GM18526 (cell line): Measurements from ENCODE around the gene ALDH5A1.

Experiments used
- POLR2A ChIP-seq: IDR thresholded peaks from 3 replicates; pipeline ENCODE4 v1.6.1; 2011; ENCODE audit not compliant: insufficient read length; ENCODE audit errors: extremely low read depth

Gene ALDH5A1

DNA sequence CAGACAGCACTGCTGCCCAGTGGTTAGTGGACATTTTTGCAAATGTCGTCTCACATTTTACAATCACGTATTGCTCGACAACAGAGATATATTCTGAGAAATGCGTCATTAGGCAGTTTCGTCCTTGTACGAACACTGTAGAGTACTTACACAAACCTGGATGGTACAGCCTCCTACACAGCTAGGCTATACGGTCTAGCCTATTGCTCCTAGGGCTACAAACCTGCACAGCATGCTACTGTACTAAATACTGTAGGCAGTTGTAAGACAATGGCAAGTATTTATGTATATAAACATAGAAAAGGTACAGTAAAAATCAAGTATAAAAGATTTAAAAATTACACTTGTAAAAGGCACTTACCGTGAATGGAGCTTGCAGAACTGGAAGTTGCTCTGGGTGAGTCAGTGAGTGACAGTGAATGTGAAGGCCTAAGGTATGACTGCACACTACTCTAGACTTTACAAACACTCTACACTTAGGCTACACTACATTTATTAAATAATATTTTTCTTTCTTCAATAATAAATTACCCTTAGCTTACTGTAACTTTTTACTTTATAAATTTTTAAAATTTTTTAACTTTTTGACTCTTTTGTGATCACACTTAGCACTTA, 43.1 kb downstream of the ALDH5A1 start:
- TF ChIP-seq POLR2A, result no peak

DNA sequence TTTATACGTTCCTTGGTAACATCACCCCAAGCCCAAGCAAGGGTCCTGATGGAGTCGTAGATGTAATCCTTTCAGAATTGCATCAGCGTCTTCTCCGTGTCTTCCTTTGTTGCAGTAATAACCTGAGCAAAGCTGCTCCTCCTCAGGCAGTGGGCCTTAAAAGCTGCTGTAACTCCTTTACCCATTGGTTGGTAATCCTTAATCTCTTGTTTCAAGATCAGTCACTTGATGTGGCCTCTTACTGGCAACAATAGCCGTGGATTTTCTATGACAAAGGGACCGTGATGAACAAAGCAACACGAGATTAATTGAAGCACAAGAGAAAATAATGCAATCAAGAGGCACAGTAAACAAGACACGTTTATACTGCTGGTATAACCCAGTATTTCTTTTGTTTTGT, 44.6 kb downstream of the ALDH5A1 start:
- no peak for TF ChIP-seq POLR2A

DNA sequence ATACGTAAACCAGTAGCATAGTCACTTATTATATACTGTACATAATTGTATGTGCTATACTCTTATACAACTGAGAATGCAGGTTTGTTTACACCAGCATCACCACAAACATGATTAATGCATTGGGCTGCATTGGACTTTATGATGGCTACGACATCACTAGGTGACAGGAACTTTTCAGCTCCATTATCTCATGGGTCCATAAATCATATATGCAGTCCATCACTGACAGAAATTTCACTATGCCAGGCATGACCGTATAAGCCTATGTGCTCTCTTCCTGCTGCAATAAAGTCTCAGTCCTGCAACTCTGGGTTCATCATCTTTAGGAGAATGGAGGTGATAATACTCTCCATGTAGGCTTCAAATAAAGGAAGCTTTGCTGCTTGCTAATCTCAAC, 45.4 kb downstream of the ALDH5A1 start:
- no peak for TF ChIP-seq POLR2A

DNA sequence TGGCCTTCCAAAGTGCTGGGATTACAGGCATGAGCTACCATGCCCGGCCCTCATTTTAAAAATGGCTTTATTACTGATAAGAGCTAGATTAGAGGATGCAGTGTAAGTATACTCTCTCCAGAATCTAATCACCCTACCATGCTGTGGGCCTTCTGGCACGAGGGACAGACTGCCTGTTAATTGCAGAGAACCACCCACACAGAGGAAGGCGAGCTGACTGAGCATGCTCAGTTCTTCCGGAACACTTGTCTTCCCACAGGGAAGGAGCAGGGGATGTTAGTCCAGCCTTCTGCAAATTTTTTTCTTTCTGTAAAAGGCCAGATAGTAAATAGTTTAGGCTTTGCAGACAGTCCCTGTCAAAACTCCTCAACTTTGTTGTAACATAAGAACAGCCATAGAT, 48.9 kb downstream of the ALDH5A1 start:
- no peak for TF ChIP-seq POLR2A

DNA sequence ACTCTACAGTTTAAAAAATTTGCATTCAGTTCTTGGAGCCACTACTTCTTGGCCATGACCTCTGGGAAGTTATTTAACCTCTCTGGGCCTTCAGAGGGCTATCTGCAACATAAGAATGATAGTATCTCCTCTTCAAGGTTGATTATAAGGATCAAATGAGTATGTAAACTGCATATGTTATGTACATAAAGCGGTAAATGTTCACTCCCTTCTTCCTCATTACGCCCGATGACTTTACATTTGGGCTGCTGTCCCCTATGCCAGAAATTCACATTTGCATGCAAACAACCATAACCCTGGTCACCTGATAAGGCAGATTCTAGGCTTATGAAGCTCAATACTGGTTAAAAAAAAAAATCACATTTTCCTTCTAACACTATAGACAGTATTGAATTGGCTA, 50.4 kb downstream of the ALDH5A1 start:
- no peak for TF ChIP-seq POLR2A

DNA sequence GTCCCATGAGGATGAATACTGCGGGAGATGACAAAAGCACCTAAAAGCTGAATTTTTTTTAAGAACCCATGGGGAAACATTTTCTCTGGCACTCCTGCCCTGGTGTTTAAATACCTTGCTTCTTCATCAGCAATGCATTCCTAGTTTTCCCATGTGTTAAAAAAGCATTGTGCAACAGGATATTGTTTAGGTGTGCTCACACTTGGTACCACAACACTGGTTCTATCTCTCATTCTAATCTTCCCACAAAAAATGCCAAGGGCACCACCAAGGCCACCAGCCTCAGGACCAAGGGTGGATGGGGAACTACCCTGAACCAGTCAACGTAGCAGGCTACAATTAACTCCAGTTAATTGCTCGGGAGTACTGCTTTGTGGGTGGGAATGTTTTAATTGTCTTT, 50.9 kb downstream of the ALDH5A1 start:
- TF ChIP-seq POLR2A, result no peak

DNA sequence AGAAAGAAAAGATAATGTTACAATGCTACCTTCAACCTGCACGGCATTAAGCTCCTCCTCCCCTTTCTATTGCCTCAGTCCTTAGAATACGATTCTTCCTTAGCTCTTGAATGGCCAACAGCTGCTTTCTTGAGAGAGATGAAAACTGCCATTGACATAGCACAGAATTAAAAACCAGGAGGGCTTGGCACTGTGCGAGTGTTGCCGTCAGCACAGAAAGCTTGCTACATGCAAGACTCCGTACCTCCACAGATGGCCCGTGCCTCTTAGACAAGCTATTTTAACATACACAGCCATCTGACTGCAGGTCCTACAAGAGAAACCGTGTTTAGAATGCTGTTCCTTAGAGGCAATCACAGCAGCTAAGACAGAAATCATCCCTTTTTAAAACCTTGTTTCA, 51.7 kb downstream of the ALDH5A1 start:
- TF ChIP-seq POLR2A, result no peak

DNA sequence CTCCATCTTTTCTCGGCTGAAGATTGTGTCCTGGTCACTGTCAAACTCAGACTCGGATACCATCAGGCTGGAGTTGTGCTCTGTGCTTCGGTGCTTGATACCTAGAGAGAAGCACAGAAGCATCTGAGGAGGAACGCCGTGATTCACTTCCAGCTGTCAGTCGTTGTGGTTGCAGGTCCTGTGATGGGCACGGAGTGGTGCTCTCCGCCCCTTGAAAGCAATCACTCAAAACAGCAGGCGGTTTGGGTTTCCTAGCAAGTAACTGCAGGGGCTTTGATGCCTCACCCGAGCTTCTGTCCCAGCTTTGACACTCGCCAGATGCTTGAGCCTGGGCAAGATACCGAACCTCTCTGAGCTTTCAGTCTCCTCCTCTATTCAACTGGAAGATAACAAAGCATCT, 52.5 kb downstream of the ALDH5A1 start:
- TF ChIP-seq POLR2A, result no peak

DNA sequence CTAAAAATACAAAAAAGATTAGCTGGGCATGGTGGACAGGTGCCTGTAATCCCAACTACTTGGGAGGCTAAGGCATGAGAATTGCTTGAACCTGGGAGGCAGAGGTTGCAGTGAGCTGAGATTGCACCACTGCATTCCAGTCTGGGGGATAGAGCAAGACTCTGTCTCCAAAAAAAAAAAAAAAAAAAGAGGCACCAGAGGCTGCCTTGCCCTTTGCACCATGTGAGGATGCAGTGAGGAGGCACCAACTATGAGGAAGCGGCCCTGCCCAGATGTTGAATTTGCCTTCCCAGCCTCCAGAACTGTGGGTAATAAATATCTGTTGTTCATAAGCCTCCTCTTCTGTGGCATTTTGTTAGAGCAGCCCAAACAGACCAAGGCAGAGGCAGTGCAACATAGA, 54.4 kb downstream of the ALDH5A1 start:
- no peak for TF ChIP-seq POLR2A

DNA sequence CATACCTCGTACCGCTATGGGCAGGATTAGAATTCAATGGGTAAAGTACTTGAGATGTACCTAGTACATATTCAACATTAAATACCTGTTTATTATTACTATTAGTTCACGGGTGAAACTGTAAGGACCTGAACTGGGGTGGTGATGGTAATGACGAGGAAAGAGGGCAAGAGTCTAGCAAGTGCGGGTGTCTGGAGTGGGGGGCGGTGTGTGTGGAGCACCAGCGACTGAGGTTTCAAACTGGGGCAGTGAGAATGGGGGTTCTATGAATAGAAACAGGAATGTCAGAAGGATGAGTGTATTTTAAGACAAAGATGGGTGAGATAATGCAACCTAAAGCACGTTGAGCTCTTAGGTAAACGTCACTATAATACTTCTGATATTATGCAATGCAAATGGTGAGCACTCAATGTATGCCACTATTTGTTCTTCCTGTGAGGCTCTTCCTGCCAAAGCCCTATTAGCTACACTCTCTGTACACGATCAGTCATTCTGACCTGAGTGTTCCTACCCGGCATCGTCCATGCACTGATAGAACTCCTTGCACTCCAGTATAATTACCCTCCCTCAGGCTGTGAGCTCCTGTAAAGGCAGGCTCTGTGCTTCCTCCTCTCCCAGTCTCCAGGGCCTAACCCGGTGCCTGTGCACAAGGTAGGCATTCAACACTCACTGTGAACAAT, 55.0 kb downstream of the ALDH5A1 start:
- TF ChIP-seq POLR2A, result no peak

DNA sequence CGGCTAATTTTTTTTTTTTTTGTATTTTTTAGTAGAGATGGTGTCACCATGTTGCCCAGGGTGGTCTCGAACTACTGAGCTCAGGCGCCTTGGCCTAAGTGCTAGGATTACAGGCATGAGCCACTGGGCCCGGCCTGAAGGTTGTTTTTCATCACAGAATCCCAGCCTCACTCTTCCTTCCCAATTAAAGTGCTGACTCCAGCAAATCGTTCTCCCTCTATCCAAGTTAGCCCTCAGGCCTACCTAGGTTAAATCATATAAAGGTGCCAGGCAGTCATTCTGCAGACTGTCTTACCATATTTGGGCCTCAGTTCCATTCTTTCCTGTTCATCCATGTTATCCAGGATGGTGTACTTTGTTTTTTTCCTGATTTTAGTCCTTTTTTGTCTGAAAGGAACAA, 56.4 kb downstream of the ALDH5A1 start:
- TF ChIP-seq POLR2A, result no peak

DNA sequence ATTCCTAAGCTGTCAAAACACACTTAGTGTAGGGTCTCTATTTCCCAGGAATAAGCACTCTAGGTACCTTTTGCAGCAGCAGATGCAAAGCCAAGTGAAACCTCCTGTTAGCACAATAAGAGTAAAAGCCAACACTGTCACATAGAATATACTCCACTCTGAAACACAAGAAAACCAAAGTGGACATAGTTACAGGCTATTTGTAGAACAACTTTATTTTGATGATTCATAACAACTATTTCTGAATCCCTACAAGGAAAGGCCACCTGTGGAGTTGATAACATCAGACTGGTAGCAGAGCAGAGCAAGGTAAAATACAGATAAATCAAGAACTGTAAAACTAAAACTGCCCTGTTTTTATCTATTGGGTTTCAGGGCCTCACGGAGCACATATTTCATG, 59.7 kb downstream of the ALDH5A1 start:
- no peak for TF ChIP-seq POLR2A

DNA sequence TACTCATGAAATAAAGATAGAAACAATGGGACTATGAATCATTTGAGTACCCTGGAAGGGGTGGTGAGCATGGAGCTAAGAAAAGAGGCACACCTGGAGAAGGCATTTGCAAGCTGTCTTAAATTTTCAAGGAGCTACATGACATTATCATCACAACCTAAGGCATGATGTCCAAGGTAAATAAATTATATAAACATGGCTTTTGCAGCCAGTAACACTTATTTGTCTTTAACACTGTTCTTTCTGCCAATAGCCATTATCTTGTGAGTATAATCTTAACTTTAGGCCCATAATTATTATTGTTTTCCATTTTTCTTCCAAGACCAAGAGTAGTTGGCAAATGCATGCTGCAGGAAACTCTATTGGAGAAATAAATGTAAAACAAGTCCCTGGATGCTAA, 63.7 kb downstream of the ALDH5A1 start:
- no peak for TF ChIP-seq POLR2A

DNA sequence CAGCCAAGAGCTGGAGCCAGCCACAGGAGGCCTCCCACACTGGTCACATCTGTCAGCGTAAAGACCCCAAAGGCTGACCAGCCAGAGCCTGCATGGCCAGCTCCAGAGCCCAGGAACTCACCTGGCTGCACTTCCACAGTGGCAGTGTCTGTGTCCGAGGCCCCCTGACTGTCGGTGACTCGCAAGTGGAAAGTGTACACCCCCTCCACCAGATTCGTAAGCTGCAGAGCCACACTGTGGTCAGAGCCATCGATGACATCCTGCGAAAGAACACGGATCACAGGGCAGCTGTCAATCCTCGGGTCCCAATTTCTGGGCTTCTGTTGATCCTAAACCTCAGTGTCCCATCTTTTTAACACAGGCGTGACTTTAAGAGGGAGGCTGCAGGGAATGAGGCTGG, 69.3 kb downstream of the ALDH5A1 start:
- TF ChIP-seq POLR2A, result no peak

DNA sequence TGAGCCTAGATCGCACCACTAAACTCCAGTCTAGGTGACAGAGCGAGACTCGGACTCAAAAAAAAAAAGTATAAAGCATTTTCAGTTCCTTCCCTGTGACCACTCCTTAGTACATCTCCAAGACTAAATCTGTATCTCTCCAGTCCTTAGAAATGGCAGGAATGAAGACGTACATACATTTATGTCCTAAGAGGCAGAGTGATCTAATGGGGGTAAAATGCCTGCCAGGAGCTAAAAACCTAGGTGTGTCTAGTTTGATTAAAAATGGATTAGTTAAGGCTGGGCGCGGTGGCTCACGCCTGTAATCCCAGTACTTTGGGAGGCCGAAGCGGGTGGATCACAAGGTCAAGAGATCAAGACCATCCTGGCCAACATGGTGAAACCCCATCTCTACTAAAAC, 70.4 kb downstream of the ALDH5A1 start:
- TF ChIP-seq POLR2A, result no peak

DNA sequence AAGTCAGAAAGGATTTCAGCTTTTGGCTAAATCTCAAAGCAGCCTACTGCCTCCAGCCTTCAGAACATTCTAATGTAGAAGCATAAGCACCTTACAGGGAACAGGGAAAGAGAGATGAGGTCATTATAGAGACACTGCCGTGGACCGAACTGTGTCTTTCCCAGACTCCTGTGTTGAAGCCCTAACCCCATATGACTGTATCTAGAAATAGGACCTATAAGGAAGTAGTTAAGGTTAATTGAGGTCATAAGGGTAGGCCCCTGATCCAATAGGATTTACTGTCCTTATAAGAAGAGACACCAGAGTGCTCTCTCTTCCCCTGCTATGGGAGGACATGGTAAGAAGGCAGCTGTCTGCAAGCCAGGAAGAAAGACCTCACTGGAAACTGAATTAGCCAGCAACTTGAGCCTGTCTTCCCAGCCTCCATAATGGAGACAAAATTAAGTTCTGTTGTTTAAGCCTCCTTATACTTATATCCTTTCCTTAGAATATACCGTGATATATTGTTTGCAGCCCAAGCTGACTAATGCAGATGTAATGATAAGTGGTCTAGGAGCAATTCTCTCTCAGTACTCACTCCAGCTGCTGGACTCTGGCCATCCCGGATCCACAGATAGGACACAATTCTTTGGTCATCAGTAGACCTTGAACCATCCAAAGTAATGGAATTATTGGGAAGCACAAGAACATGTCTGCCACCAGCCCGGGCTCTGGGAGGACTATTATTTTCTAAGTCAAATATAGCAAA, 71.4 kb downstream of the ALDH5A1 start:
- no peak for TF ChIP-seq POLR2A
